ENCODE results near the gene SLC5A4. TPM values are rescaled to one million over a fixed set of nuclear protein-coding genes. Genes with fewer than 3 reads are reported as not detected.

The SLC5A4 gene
- polyA plus RNA-seq, 1 experiment: not detected

DNA sequence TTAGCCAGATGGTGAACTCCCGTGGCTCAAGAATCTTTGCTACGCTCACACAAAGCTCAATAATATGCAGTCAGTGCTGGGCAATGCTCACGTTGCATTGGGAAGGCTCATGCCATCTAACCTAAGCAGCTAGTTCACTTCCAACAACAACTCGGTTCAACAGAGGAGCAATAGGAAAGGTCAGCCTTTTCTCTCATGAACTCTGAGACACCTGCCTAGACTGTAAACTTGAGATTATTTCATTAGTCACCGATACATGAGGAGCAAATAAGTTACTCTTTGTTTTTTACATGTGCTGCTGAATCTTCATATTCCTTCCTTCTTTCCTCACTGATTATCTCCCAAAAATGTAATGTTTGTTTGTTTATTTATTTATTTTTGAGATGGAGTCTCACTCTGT, 9.0 kb downstream of the SLC5A4 start:
- no peaks in the 10 kb centered on the region; the same call in 1 of the 2 replicates for H3K27me3 ChIP-seq (ENCODE audit: control insufficient read depth, insufficient read depth, low read length)

DNA sequence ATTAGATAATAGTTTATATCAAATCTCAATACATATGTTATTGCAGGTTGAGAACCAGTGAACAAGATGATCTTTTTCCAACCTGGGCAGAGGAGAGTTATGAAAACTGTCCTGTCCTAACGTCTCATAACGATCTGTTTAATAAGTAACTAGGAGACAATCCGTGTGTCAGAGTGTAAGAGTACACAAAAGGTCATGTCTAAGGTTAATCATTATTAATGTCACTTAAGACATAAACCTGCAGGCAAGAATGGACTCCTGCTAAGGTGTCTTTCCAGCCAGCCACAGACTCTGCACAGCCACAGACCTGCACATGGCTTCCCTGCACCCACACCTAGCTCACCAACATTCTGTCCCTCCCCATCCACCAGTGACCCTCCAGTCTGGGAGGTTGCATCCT, 10.1 kb downstream of the SLC5A4 start:
- Histone ChIP-seq H3K27me3 (ENCODE audit: control insufficient read depth, insufficient read depth, low read length) (no peaks in the 10 kb centered on the region; the same call in 1 of the 2 replicates), H3K36me3 (ENCODE audit: control insufficient read depth, insufficient read depth, low read length) (no peaks in the 10 kb centered on the region), H3K4me3 (ENCODE audit: low read depth, low read length) (no peak overlapping the region)
- ChIA-PET CTCF (interaction anchor here (0.6 to 2.0 kb wide), 3 partner anchors 21 to 274 kb away, joined by 3 to 6 read pairs (median 4); no protein-coding TSS in a partner anchor), POLR2A (no interaction called here)
- TF ChIP-seq, protein P1, sequence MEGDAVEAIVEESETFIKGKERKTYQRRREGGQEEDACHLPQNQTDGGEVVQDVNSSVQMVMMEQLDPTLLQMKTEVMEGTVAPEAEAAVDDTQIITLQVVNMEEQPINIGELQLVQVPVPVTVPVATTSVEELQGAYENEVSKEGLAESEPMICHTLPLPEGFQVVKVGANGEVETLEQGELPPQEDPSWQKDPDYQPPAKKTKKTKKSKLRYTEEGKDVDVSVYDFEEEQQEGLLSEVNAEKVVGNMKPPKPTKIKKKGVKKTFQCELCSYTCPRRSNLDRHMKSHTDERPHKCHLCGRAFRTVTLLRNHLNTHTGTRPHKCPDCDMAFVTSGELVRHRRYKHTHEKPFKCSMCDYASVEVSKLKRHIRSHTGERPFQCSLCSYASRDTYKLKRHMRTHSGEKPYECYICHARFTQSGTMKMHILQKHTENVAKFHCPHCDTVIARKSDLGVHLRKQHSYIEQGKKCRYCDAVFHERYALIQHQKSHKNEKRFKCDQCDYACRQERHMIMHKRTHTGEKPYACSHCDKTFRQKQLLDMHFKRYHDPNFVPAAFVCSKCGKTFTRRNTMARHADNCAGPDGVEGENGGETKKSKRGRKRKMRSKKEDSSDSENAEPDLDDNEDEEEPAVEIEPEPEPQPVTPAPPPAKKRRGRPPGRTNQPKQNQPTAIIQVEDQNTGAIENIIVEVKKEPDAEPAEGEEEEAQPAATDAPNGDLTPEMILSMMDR (IDR thresholded peaks at IDR 0.05; ENCODE audit: insufficient read depth, low read depth, low read length): no peak
- no peak for DNase-seq (ENCODE audit: low read depth)

More for the DNA sequence above, 9.0 kb downstream of the SLC5A4 start:
- H3K36me3 ChIP-seq (ENCODE audit: control insufficient read depth, insufficient read depth, low read length): no peaks in the 10 kb centered on the region
- no peak overlapping the region for H3K4me3 ChIP-seq (ENCODE audit: low read depth, low read length)
- ChIA-PET POLR2A (no interaction called here), CTCF (interaction anchor here (2.0 kb wide), 1 partner anchor 20 kb away, joined by 6 read pairs; no protein-coding TSS in a partner anchor)
- TF ChIP-seq, protein P1 (IDR thresholded peaks at IDR 0.05; ENCODE audit: insufficient read depth, low read depth, low read length): no peak
- no peak for DNase-seq (ENCODE audit: low read depth)

DNA sequence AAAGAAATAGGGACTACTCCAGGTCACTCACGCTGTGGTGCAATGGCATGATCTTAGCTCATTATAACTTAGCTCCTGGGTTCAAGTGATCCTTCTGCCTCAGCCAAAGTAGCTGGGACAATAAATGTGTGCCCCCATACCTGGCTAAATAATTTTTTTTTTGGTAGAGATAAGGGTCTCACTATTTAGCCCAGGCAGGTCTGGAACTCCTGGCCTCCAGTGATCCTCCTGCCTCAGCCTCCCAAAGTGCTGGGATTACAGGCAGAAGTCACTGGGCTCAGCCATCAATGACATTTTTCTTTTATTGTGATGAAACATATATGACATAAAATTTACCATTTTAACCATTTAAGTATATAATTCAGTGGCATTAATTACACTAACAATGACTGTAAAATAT, 10.6 kb downstream of the SLC5A4 start:
- TF ChIP-seq, protein P1 (IDR thresholded peaks at IDR 0.05; ENCODE audit: insufficient read depth, low read depth, low read length): no peak

DNA sequence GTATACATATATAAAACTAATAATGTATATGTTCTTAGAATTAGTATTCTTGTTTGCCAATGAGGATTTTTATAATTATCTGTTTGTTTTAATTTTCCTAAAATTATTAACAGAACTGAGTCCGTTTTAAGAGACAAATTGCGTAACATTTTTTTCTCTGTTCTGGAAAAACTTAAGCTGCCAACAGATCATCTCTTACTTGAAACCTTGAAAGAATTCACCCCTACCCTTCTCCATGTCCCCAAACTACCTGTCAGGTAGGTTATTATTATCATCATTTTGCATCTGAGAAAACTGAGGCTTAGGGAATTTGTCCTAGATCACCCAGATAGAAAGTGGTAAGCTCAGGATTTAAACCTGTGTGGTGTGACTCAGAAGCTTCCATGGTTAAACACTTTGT, 14.7 kb downstream of the SLC5A4 start:
- Histone ChIP-seq H3K36me3 (ENCODE audit: control insufficient read depth, insufficient read depth, low read length) (no peaks in the 10 kb centered on the region), H3K4me3 (ENCODE audit: low read depth, low read length) (no peak overlapping the region), H3K27me3 (ENCODE audit: control insufficient read depth, insufficient read depth, low read length) (no peaks in the 10 kb centered on the region)
- ChIA-PET POLR2A (no interaction called here), CTCF (interaction anchor here (1.1 kb wide), 1 partner anchor 25 kb away, joined by 3 read pairs; no protein-coding TSS in a partner anchor)
- no peak for DNase-seq (ENCODE audit: low read depth)
- TF ChIP-seq, protein P1 (IDR thresholded peaks at IDR 0.05; ENCODE audit: insufficient read depth, low read depth, low read length): no peak

More for the DNA sequence above, 10.6 kb downstream of the SLC5A4 start:
- ChIA-PET POLR2A (no interaction called here), CTCF (interaction anchor here (0.9 kb wide), 1 partner anchor 22 kb away, joined by 3 read pairs; no protein-coding TSS in a partner anchor)
- H3K36me3 ChIP-seq (ENCODE audit: control insufficient read depth, insufficient read depth, low read length): no peaks in the 10 kb centered on the region
- H3K4me3 ChIP-seq (ENCODE audit: low read depth, low read length): no peak overlapping the region
- H3K27me3 ChIP-seq (ENCODE audit: control insufficient read depth, insufficient read depth, low read length): no peaks in the 10 kb centered on the region; the same call in 1 of the 2 replicates
- no peak for DNase-seq (ENCODE audit: low read depth)

DNA sequence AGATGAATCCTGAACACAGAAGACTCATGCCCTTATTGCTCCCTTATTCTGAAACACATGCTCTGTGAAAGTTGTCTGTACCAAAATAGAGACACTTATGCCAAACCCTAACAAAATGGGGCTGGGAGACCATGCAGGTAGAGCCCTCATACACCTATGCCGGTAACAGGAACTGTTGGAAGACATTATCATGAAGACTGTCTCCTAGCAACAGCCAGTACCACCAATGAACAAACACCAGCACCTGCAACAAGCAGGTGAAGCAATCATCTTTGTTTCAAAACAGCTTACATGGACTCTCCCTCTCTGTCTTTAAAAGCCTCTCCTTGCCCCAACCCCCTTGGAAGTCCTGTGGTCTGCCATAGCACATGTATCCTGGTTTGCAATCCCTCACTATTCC, 17.2 kb downstream of the SLC5A4 start:
- POLR2A ChIA-PET: no interaction called here
- H3K36me3 ChIP-seq (ENCODE audit: control insufficient read depth, insufficient read depth, low read length): no peaks in the 10 kb centered on the region
- no peak overlapping the region for H3K4me3 ChIP-seq (ENCODE audit: low read depth, low read length)
- no peak for DNase-seq (ENCODE audit: low read depth)
- TF ChIP-seq, protein P1 (IDR thresholded peaks at IDR 0.05; ENCODE audit: insufficient read depth, low read depth, low read length): no peak
- CTCF ChIA-PET: interaction anchor here (0.5 kb wide), 1 partner anchor 153 kb away, joined by 5 read pairs; no protein-coding TSS in a partner anchor
- no peaks in the 10 kb centered on the region for H3K27me3 ChIP-seq (ENCODE audit: control insufficient read depth, insufficient read depth, low read length)
